GM19468 (cell line): Measurements from ENCODE around the gene ARFGAP2.
"Not testable (repeated sequence)": the region's sequence is repeated elsewhere in the genome, so short reads cannot be mapped to it uniquely, and the experiment has no call there.

Experiments
- ATAC-seq: cut with Tn5 transposase; IDR thresholded peaks from one replicate; pipeline ENCODE4 v1.9.1; 2021; ENCODE audit warnings: mild to moderate bottlenecking, moderate library complexity, moderate number of reproducible peaks; ENCODE audit not compliant: unreplicated experiment; ENCODE audit errors: extremely low read depth

ARFGAP2 gene

DNA sequence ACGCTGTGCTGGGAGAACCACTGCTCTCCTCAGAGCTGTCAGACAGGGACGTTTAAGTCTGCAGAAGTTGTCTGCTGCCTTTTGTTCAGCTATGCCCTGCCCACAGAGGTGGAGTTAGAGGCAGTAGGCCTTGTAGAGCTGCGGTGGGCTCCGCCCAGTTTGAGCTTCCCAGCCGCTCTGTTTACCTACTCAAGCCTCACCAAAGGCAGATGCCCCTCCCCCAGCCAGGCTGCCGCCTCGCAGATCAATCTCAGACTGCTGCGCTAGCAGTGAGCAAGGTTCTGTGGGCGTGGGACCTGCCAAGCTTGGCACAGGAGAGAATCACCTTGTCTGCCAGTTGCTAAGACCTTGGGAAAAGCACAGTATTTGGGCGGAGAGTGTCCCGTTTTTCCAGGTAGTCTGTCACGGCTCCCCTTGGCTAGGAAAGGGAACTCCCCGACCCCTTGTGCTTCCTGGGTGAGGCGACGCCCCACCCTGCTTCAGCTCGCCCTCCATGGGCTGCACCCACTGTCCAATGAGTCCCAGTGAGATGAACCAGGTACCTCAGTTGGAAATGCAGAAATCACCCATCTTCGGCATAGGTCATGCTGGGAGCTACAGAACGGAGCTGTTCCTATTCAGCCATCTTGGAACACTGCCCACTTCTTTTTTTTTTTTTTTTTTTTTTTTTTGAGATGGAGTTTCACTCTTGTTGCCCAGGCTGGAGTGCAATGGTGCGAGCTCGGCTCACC, 57.6 kb downstream of the ARFGAP2 start:
- ATAC-seq = not testable (repeated sequence)
